ENCODE measurements around the gene CACNA1C. TPM values are rescaled to one million over a fixed set of nuclear protein-coding genes. Genes with fewer than 3 reads are reported as not detected.
A peak's percentile ranks its signal among the peaks of the same experiment; 100 is the strongest.

Gene CACNA1C
- total RNA-seq, 2 donors from 2014 or later: 8.1 to 18.2 TPM

- WGBS: 92% methylated on average over 4 of the region's 4 CpGs
- DNase-seq (ENCODE audit: low spot score): no peak
- no peaks in the 10 kb centered on the region for H3K9me3 ChIP-seq
- H3K27ac ChIP-seq: no peak overlapping the region
- no peaks in the 10 kb centered on the region for H3K4me1 ChIP-seq (replicated peaks)
- TF ChIP-seq POLR2AphosphoS5 (IDR thresholded peaks at IDR 0.05): no peak
- TF ChIP-seq POLR2A (IDR thresholded peaks at IDR 0.05): no peak
- TF ChIP-seq, protein P1, sequence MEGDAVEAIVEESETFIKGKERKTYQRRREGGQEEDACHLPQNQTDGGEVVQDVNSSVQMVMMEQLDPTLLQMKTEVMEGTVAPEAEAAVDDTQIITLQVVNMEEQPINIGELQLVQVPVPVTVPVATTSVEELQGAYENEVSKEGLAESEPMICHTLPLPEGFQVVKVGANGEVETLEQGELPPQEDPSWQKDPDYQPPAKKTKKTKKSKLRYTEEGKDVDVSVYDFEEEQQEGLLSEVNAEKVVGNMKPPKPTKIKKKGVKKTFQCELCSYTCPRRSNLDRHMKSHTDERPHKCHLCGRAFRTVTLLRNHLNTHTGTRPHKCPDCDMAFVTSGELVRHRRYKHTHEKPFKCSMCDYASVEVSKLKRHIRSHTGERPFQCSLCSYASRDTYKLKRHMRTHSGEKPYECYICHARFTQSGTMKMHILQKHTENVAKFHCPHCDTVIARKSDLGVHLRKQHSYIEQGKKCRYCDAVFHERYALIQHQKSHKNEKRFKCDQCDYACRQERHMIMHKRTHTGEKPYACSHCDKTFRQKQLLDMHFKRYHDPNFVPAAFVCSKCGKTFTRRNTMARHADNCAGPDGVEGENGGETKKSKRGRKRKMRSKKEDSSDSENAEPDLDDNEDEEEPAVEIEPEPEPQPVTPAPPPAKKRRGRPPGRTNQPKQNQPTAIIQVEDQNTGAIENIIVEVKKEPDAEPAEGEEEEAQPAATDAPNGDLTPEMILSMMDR (IDR thresholded peaks at IDR 0.05): no peak
- H3K36me3 ChIP-seq: no peaks in the 10 kb centered on the region
- no peaks in the 10 kb centered on the region for H3K27me3 ChIP-seq (replicated peaks; ENCODE audit: insufficient read depth)
- no peak overlapping the region for H3K4me3 ChIP-seq
- intact Hi-C loops (cut with DNase I): loop anchor here (5.0 to 10.0 kb wide), 3 partner anchors 215 to 475 kb away; no protein-coding TSS in a partner anchor
Observed at GRCh38 chr12:2271961-2272360, 219.2 kb downstream of the CACNA1C start.

GRCh38 chr12:2273288-2273687, 220.5 kb downstream of the CACNA1C start:
- no peak for DNase-seq (ENCODE audit: low spot score)
- 68% methylated on average over 4 of the region's 4 CpGs for WGBS
- no peaks in the 10 kb centered on the region for H3K4me1 ChIP-seq (replicated peaks)
- no peak overlapping the region for H3K4me3 ChIP-seq
- intact Hi-C loops (cut with DNase I): loop anchor here (5.0 to 10.0 kb wide), 3 partner anchors 216 to 476 kb away; no protein-coding TSS in a partner anchor
- H3K27me3 ChIP-seq (replicated peaks; ENCODE audit: insufficient read depth): no peaks in the 10 kb centered on the region
- H3K36me3 ChIP-seq: no peaks in the 10 kb centered on the region
- H3K9me3 ChIP-seq: no peaks in the 10 kb centered on the region
- TF ChIP-seq, protein P1 (IDR thresholded peaks at IDR 0.05): peak in 1 of 4 experiments; percentile 33
- no peak for TF ChIP-seq POLR2A (IDR thresholded peaks at IDR 0.05)
- no peak overlapping the region for H3K27ac ChIP-seq

GRCh38 chr12:2273751-2274150, 221.0 kb downstream of the CACNA1C start:
- H3K4me3 ChIP-seq: no peak overlapping the region
- no peak for TF ChIP-seq POLR2A (IDR thresholded peaks at IDR 0.05)
- DNase-seq (ENCODE audit: low spot score): no peak
- no peaks in the 10 kb centered on the region for H3K27me3 ChIP-seq (replicated peaks; ENCODE audit: insufficient read depth)
- WGBS: 83% methylated on average over 12 of the region's 12 CpGs
- H3K4me1 ChIP-seq (replicated peaks): no peaks in the 10 kb centered on the region
- no peaks in the 10 kb centered on the region for H3K36me3 ChIP-seq
- H3K9me3 ChIP-seq: no peaks in the 10 kb centered on the region
- intact Hi-C loops (cut with DNase I): loop anchor here (5.0 to 10.0 kb wide), 3 partner anchors 216 to 476 kb away; no protein-coding TSS in a partner anchor
- no peak overlapping the region for H3K27ac ChIP-seq

DNA sequence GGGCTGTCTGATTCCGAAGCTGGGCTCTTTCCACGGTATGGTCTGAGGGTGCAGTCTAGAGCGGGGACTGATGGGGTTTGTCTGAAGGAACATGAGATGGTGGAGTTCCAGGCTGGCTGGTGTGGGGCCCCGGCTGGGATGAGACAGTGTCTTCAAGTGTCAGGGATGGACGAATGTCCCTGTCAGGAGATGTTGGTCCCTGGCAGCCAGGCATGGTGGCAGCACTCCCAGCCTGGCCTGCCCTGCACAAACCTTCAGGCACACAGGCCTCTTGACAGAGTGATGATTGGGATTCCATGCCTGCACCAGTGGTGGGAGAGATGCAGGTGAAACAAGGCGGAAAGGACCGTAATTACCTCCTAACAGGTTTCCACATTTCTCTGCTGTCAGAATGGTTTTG, 221.9 kb downstream of the CACNA1C start:
- H3K9me3 ChIP-seq: no peaks in the 10 kb centered on the region
- no peak for DNase-seq (ENCODE audit: low spot score)
- TF ChIP-seq, protein P1 (IDR thresholded peaks at IDR 0.05): no peak
- TF ChIP-seq POLR2AphosphoS5 (IDR thresholded peaks at IDR 0.05): no peak
- no peak for TF ChIP-seq POLR2A (IDR thresholded peaks at IDR 0.05)
- WGBS: 98% methylated on average over 7 of the region's 7 CpGs
- H3K27me3 ChIP-seq (replicated peaks; ENCODE audit: insufficient read depth): no peaks in the 10 kb centered on the region
- no peaks in the 10 kb centered on the region for H3K36me3 ChIP-seq
- H3K27ac ChIP-seq: no peak overlapping the region
- H3K4me3 ChIP-seq: no peak overlapping the region
- intact Hi-C loops (cut with DNase I): loop anchor here (5.0 to 10.0 kb wide), 3 partner anchors 217 to 477 kb away; no protein-coding TSS in a partner anchor
- no peaks in the 10 kb centered on the region for H3K4me1 ChIP-seq (replicated peaks)

GRCh38 chr12:2276288-2277033, 223.7 kb downstream of the CACNA1C start:
- no peaks in the 10 kb centered on the region for H3K27me3 ChIP-seq (replicated peaks; ENCODE audit: insufficient read depth)
- no peak overlapping the region for H3K27ac ChIP-seq
- WGBS: 91% methylated on average over 6 of the region's 6 CpGs
- TF ChIP-seq POLR2A (IDR thresholded peaks at IDR 0.05) (no peak), POLR2AphosphoS5 (IDR thresholded peaks at IDR 0.05) (no peak)
- TF ChIP-seq, protein P1 (IDR thresholded peaks at IDR 0.05): no peak
- H3K36me3 ChIP-seq: no peaks in the 10 kb centered on the region
- DNase-seq (ENCODE audit: low spot score): no peak
- H3K4me3 ChIP-seq: no peak overlapping the region
- intact Hi-C loops (cut with DNase I): loop anchor here (10.0 kb wide), 1 partner anchor 332 kb away; no protein-coding TSS in a partner anchor
- H3K4me1 ChIP-seq (replicated peaks): no peaks in the 10 kb centered on the region
- H3K9me3 ChIP-seq: no peaks in the 10 kb centered on the region
